ENCODE measurements around the gene MAML3.
A peak's percentile ranks its signal among the peaks of the same experiment; 100 is the strongest.

MAML3 gene

GRCh38 chr4:139889264-139889663 lies 264.7 kb downstream of the MAML3 start:
- DNase-seq: no peak

- DNase-seq: peak; percentile 40
Observed at GRCh38 chr4:139887962-139888735, 265.8 kb downstream of the MAML3 start.

GRCh38 chr4:139887376-139887802 lies 266.6 kb downstream of the MAML3 start:
- DNase-seq: peak; percentile 54

- DNase-seq: no peak
Observed at GRCh38 chr4:139886798-139887197, 267.2 kb downstream of the MAML3 start.

- no peak for DNase-seq
Observed at GRCh38 chr4:139884438-139884837, 269.5 kb downstream of the MAML3 start.

GRCh38 chr4:139880841-139881240 lies 273.1 kb downstream of the MAML3 start:
- DNase-seq: no peak

DNA sequence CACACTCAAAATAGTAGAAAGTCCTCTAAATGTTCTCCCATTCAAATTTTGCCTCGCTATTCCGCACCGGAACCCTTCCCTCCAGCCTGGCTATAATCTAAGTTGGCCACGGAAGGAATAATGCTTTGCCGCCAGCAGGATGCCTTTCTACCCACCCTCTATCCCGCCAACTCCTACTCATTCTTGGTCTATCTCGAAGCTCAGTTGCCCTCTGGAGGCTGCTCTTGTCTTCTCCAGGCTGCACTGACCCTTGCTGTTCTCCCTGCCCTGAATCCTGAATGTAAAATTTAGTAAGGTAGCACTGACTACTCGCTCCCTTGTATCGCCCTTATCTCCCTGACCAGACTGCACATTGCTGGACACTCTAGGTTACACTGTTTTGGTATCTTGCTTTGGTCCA lies 275.9 kb downstream of the MAML3 start:
- peak; percentile 1 for DNase-seq

DNA sequence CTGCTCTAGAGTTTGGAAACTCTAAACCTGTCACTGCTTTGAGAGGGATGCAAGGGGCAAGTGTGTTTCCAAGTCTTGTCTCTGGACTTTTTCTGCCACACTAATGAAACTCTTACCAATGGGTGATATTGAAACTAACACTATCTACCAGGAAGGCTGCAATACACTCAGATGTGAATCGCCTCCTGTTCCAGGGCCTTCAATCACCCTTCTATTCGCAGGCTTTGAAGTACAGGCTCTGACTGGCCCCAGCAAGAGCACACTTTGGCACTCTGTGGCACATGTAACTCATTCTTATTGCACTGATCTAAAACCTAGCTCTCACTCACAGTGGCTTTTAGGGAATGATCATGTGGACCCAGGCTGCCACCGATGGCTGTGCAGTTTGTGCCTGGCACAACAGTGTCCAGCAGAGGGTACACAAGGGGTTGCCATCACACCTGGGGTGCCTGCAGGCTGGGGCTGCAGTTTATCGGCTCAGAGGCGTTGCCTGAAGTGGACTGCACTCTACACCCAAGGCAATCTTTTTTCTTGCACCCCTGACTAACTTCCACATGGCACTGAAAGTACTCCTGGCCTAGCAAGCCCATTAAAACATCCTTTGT lies 277.5 kb downstream of the MAML3 start:
- no peak for DNase-seq

DNA sequence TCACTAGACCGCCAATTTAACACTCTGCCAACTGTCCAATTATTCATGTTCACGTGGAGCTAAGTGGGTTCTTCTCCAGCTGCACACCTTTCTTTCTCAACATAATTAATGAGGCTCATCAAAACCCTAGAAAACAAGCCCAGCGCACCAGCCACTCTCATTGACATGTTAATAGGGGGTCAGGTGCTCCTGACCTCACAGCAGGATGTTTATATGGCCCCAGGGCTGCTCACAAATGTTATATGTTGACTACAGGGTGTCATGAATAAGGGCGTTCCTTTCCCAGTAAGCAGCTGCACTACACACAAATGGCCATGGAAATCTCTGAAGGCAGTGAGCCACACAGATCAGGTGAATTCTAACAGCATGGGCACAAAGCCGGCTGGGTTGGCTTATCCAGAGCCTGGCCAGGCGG lies 278.6 kb downstream of the MAML3 start:
- peak; percentile 79 for DNase-seq

- DNase-seq: peak; percentile 1
Observed at GRCh38 chr4:139873111-139873860, 280.7 kb downstream of the MAML3 start.

DNA sequence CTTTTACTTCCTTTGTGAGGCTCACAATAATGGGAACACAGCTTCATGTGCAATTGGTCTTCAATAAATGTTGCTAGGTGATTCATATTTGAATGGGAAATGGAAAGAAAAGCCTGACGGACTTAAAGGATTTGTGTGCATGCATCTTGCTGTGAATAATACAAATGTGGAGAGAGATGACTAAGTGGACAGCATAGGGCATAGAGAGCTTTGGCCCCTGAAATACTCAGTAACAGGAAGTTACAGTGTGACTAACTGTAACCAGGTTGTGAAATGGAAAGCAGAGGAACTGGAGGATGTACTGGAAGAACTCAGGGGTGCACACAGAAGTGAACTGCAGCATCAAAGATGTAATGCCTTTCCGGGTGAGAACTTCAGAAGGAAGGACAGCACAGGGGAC lies 281.7 kb downstream of the MAML3 start:
- no peak for DNase-seq

- no peak for DNase-seq
Observed at GRCh38 chr4:139869810-139870209, 284.2 kb downstream of the MAML3 start.

- DNase-seq: peak; percentile 90
Observed at GRCh38 chr4:139866276-139866962, 287.6 kb downstream of the MAML3 start.

DNA sequence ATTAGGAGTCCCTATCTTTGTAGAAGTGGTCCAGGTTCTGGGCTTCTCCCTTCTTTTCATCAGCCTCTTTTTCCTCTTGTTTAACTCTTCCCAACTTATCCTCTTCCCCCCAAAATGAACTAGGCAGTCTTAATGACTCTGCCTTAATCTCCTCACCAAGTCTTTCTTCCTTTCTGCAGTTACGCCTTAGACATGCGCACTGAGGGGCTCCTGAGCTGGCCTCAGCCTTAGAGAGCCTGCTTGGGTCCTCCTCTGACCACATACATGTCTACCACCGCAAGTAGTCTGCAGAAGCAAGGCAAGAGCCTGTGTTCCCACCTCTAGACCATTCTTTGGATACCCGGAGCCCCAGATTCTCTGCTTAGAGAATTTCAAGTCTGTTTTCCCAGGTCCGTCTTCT lies 288.4 kb downstream of the MAML3 start:
- DNase-seq: no peak

DNA sequence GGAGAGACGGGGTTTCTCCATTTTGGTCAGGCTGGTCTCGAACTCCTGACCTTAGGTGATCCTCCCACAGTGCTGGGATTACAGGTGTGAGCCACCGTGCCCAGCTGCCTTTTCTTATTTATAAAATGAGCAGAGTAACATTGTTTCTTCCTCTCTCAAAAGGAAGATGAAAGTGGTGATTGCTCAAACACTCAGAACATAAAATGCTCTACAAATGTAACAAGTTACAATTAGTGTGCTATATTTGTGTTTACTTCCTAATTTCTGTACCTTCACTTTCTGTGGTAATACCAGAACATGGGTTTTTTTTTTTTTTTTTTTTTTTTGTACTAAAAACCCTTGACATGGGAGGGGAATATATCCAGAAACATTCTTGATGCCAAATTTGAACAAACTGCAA lies 290.5 kb downstream of the MAML3 start:
- DNase-seq: no peak

DNA sequence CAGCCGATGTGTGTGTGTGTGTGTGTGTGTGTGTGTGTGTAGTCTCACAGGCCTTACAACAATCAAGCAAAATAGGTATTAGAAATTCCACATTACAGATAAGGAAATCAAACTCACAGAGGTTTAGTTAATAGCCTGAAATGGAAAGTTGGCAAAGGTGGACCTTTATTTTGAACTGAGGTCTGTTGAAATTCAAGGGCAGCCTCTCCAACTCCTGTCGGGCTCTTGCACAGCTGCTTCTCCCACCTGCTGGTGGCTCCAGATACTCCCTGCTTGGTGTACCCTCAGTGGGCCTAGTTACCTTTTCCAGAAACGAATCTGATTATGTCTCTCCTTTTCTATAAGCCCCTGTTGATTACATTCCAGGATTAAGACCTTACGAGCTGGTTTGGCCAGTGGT lies 292.5 kb downstream of the MAML3 start:
- DNase-seq: no peak

- no peak for DNase-seq
Observed at GRCh38 chr4:139860435-139861024, 293.5 kb downstream of the MAML3 start.

DNA sequence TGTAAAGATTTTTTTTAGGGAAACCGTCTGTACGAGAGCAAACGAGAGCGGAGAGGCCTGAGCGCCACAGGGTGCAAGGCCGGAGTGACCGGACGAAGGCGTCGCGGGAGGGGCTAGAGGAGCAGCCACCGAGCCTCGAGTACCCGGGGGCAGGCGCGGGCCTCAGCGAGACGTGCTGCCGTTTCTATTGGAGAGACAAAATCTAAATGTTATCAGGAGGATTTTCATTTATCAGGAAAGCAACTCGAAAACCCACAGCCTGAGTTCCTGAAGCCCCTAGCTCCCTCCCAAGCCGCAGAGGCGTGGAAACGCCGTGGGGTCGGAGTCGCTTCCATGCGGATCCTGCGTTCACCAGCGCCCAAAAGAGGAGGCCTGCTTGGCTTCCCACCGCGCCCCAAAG lies 294.1 kb downstream of the MAML3 start:
- DNase-seq: no peak

DNA sequence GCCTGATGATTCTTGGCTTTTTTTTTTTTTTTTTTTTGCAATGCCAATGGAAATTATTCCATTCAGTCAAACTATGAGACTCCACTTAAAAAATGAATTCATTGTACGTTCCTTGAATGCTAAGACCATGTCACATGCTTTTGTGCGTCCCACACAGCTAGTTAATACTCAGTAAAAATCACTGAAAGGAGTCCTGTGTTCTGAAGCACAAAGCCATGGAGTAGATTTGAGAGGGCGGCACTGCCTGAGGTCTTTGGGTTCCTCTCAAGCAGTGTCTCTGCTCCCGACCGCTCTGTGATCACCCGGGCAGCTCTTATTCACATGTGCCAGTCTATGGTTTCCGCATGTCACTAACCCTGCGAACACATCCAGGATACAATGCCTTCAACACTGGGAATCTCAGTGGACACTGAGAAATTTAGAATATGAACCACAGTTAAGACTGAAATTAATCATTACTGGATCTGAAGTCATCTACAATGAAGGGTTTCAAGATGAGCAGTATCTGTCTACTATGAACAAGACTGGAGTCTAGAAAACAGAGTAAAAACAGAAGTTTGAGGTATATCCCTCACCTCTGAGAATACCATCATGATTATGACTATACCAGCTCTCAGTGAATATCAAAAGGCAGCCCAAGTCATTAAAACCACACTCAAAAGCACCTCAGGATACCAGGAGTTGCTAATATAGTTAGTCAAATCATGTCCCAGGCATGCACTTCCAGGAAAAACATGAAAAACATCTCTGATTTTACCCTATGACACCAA lies 295.4 kb downstream of the MAML3 start:
- DNase-seq: no peak

- DNase-seq: no peak
Observed at GRCh38 chr4:139857977-139858376, 296.0 kb downstream of the MAML3 start.

DNA sequence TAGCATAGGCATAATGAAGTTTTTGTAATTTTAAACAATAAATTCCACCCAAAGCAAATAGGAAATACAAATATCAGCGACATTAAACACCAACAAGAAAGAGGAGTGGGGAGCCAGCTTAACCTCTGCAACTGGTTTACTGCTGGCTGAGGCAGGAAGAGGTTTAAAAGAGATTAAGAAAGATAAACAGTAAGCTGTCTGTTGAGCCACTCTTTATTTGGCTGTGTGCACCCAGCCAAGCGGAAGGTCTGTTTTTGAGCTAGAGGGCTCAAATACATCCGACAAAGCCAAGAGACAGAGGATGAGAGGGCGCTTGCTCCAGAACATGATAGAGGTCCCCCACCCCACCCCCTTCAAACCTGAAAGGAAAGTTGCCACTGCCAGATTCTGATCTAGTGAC lies 297.0 kb downstream of the MAML3 start:
- peak; percentile 86 for DNase-seq
